ENCODE measurements around the gene GSG1.

DNA sequence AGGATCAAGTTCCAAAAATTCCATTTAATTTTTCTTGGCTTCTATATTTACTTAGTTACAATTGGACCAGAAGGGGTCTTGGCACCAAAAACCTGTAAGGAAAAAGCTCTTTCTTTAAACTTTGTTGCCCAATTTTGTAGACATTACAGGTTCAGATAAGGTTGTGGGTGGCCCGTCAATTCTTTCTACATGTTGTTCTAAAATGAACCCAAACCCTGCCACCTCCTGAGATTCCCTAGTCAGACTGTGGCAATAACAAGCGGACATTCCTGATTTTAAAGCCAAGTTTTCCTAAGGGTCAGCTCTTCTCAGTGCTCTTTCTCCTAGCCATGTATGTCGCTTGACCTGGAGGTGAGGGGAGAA is 45.0 kb upstream of the GSG1 start:
- no peak for TF ChIP-seq POLR2A (IDR thresholded peaks at IDR 0.05)
- TF ChIP-seq CTCF (IDR thresholded peaks at IDR 0.05): no peak
- no peak for TF ChIP-seq POLR2AphosphoS5 (IDR thresholded peaks at IDR 0.05)
- no peak for TF ChIP-seq EP300 (IDR thresholded peaks at IDR 0.05)

Measured in sigmoid colon (tissue), 4 donors.